OCI-M2 (cell line): Measurements from ENCODE around the gene SOAT1.
"Not testable (repeated sequence)": the region's sequence is repeated elsewhere in the genome, so short reads cannot be mapped to it uniquely, and the experiment has no call there.

ENCODE experiments used
- DNase-seq: peaks from one replicate; lab custom pipeline; 2025; ENCODE audit not compliant: unreplicated experiment; lab: John Stamatoyannopoulos, UW

The SOAT1 gene

GRCh38 chr1:179351281-179351680 lies 57.7 kb downstream of the SOAT1 start:
- DNase-seq, result no peak

GRCh38 chr1:179352236-179352635 lies 58.6 kb downstream of the SOAT1 start:
- no peak for DNase-seq

- DNase-seq, result no peak
Measured at GRCh38 chr1:179353546-179353945, 59.9 kb downstream of the SOAT1 start.

GRCh38 chr1:179361631-179362030 lies 68.0 kb downstream of the SOAT1 start:
- not testable (repeated sequence) for DNase-seq

GRCh38 chr1:179365342-179366092 lies 71.9 kb downstream of the SOAT1 start, which contains the start of gene AXDND1:
Gene AXDND1 (plus strand): TSS chr1:179365971. CDS start chr1:179366510, 539 bp downstream.
- peak; percentile 71 for DNase-seq

GRCh38 chr1:179366093-179366800 lies 72.7 kb downstream of the SOAT1 start:
- DNase-seq, result no peak

- no peak for DNase-seq
Measured at GRCh38 chr1:179369751-179370341, 76.2 kb downstream of the SOAT1 start.

GRCh38 chr1:179372160-179372559 lies 78.6 kb downstream of the SOAT1 start:
- DNase-seq, result no peak

- DNase-seq, result no peak
Measured at GRCh38 chr1:179376223-179376622, 82.6 kb downstream of the SOAT1 start.

- DNase-seq, result no peak
Measured at GRCh38 chr1:179380299-179380698, 86.7 kb downstream of the SOAT1 start.

- DNase-seq, result no peak
Measured at GRCh38 chr1:179384027-179384426, 90.4 kb downstream of the SOAT1 start.

- DNase-seq, result no peak
Measured at GRCh38 chr1:179385510-179385909, 91.9 kb downstream of the SOAT1 start.

GRCh38 chr1:179393721-179394120 lies 100.1 kb downstream of the SOAT1 start:
- no peak for DNase-seq

GRCh38 chr1:179399399-179399798 lies 105.8 kb downstream of the SOAT1 start:
- DNase-seq, result not testable (repeated sequence)
